ENCODE data around the gene C11orf65.

Gene C11orf65

GRCh38 chr11:108364159-108364558, 103.2 kb downstream of the C11orf65 start:
- no peak for DNase-seq

- no peak for DNase-seq
Observed at GRCh38 chr11:108351468-108351867, 115.9 kb downstream of the C11orf65 start.

DNA sequence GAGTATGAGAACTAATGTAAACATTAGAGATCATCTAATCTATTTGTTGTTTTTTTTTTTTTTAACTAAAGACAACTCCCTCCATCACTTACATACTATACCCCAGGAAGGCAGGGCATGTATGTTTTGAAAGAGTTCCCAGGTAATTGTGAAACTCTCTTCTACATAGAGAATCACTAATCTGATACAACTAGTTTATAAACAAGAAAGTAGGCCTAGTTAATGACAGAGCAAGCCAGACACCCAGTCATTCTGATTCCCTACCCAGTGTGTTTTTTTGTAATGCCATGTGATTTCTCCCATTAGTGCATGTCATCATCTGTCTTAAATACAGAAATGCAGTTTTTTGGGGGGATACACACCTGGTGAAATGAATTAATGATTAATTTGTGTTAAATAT, 120.9 kb downstream of the C11orf65 start:
- DNase-seq, result no peak

- no peak for DNase-seq
Observed at GRCh38 chr11:108345767-108346166, 121.6 kb downstream of the C11orf65 start.

DNA sequence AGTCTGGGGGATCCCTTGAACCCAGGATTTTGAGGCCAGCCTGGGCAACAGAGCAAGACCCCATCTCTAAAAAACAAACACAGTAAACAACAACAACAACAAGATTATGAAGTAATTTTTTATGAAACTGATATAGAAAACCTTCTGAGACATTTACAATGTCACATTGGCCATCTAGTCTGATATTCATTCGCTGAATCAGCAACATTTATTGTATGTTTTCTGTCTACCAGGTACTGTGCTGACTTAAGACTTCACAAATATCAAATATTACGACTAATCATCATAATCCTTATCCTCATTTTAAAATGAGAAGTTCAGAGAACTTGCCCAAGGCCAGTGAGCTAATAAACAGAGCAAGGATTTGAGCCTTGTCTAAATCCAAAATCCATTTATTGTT, 123.6 kb downstream of the C11orf65 start:
- DNase-seq, result no peak

DNA sequence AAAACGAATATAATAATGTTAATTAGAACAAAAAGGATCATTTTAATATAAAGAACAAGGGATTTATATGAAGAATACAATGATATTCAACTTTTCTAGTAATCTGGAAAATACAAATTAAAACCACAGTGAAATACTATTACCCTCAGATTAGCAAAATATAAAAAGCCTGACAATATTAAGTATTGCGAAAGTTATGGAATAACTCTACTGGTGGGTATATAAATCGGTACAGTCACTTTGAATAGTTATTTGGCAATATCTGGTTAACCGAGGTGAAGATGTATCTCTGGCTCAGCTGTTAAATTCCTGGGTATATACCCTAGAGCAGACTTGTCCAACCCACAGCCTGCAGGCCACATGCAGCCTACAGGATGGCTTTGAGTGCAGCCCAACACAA, 125.7 kb downstream of the C11orf65 start:
- no peak for DNase-seq

DNA sequence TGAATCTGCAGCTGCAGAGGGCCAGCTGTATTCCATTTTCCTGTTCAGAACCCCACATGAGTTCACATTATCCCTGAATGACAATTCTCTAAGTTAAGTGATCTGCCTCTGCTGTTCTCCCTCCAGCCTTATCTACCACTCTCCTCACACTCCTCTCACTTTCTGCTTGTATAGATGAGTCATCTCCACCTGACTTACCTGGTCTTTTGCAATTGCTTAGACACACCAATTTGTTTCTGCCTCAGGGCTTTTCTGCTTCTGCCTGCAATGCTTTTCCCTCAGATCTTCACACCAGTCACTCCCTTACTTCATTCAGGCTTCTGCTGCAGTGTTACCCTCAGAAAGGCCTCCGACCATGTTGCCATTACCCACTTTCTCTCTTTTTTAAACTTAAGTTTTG, 126.4 kb downstream of the C11orf65 start:
- no peak for DNase-seq

DNA sequence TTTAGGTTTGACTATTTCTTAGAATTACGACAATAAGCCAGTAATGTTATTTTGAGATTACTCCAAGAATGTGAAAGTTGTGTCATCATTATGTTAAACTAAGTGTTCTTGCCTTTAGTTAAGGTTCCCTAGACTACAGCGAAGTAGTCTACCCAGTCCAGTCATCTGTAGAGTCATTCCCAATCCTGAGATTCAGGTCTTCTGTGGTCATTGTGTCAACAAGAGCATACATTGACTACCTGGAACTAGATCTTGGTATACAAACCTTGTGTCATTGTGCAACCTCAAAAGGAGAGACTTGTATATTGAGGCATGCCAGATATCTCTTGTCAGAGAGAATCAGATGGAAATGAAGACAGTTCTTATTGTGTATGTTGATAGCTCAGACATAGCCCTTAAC, 128.6 kb downstream of the C11orf65 start:
- no peak for DNase-seq

GRCh38 chr11:108333403-108333899, 133.9 kb downstream of the C11orf65 start:
- no peak for DNase-seq

Data from right hindlimb (tissue), 1 donor.